Mucosa of descending colon (tissue), 3 donors: ENCODE measurements around the gene TANC1. TPM values are rescaled to one million over a fixed set of nuclear protein-coding genes. Genes with fewer than 3 reads are reported as not detected.

Source experiments
- ATAC-seq: fragments of 200-7000 bp; cut with Tn5 transposase; one replicate; pipeline ENCODE4 v1.9.1; 2020; ENCODE audit warnings: mild to moderate bottlenecking, moderate library complexity
- DNase-seq, 3 donors: peaks; one replicate each; pipeline ENCODE4 v3.0.0-alpha.2; 2020
- H3K36me3 ChIP-seq: fragments of 200-600 bp; one replicate; pipeline ENCODE4 v1.8.0; 2021; ENCODE audit warnings: low read depth, mild to moderate bottlenecking
- H3K4me1 ChIP-seq: fragments of 200-600 bp; one replicate; pipeline ENCODE4 v1.8.0; 2021; ENCODE audit warnings: low read depth, mild to moderate bottlenecking
- H3K4me3 ChIP-seq: fragments of 200-600 bp; one replicate; pipeline ENCODE4 v1.8.0; 2021; ENCODE audit warnings: mild to moderate bottlenecking
- H3K9me3 ChIP-seq: fragments of 200-600 bp; one replicate; pipeline ENCODE4 v1.8.0; 2021; ENCODE audit warnings: mild to moderate bottlenecking
- CTCF ChIP-seq: fragments of 200-600 bp; IDR thresholded peaks from one replicate; pipeline ENCODE4 v1.8.0; 2022; ENCODE audit warnings: antibody characterized with exemption, mild to moderate bottlenecking
- intact Hi-C, 2 donors: fragments of 100-400 bp; cut with DNase I in 1 of 2; cut with micrococcal nuclease in 1 of 2; formaldehyde crosslinking; loops; one replicate each; pipeline versions ENCODE4 v1.11.0 to v1.11.1; 2022; cut with DNase I, micrococcal nuclease
- total RNA-seq, 3 donors: library from RNA; stranded (reverse); fragmentation: NEBNext Ultra II Directional in 2 of 3; extraction: Animal tissue kit (Norgen Biotek cat#: 25700) in 2 of 3; gene quantifications; one replicate each; pipeline versions ENCODE4 v1.2.1 to v1.2.4, GENCODE V29; 2021 to 2023
- donor health status: DM: no; HTN: no; CAD: no; lungs with moderate emphysema.
- donor health status: DM: no; HTN: no; CAD: no.
- donor health status: DM: no; HTN: yes; CAD: no.

The TANC1 gene
- total RNA-seq, 3 donors from 2014 or later, result 30.7 to 55.5 (median 41.0) TPM

GRCh38 chr2:159192371-159192918 is 224.0 kb downstream of the TANC1 start:
- TF ChIP-seq CTCF, result no peak
- H3K4me1 ChIP-seq, result no peaks in the 10 kb centered on the region
- intact Hi-C loops, result no loop called here
- no peak for DNase-seq
- ATAC-seq, result no peak
- H3K9me3 ChIP-seq, result no peaks in the 10 kb centered on the region
- peaks cover 3% of the 10 kb centered on the region for H3K36me3 ChIP-seq
- no peak overlapping the region for H3K4me3 ChIP-seq

GRCh38 chr2:159193791-159194190 is 225.4 kb downstream of the TANC1 start:
- no peak for ATAC-seq
- no peaks in the 10 kb centered on the region for H3K36me3 ChIP-seq
- H3K4me3 ChIP-seq, result no peak overlapping the region
- no peaks in the 10 kb centered on the region for H3K9me3 ChIP-seq
- no peak for DNase-seq
- no peak for TF ChIP-seq CTCF
- H3K4me1 ChIP-seq, result no peaks in the 10 kb centered on the region
- intact Hi-C loops, result no loop called here

- intact Hi-C loops, result no loop called here
- H3K4me1 ChIP-seq, result no peaks in the 10 kb centered on the region
- H3K36me3 ChIP-seq, result no peaks in the 10 kb centered on the region
- no peak for TF ChIP-seq CTCF
- no peak overlapping the region for H3K4me3 ChIP-seq
- H3K9me3 ChIP-seq, result no peaks in the 10 kb centered on the region
- no peak for ATAC-seq
- DNase-seq, result no peak
Observed at GRCh38 chr2:159194241-159194640, 225.8 kb downstream of the TANC1 start.

GRCh38 chr2:159195697-159196096 is 227.3 kb downstream of the TANC1 start:
- DNase-seq, result no peak
- Histone ChIP-seq H3K4me3 (no peak overlapping the region), H3K9me3 (no peaks in the 10 kb centered on the region), H3K36me3 (no peaks in the 10 kb centered on the region), H3K4me1 (no peaks in the 10 kb centered on the region)
- intact Hi-C loops, result no loop called here
- no peak for ATAC-seq
- TF ChIP-seq CTCF, result no peak

- DNase-seq (no peak), ATAC-seq (no peak)
- Histone ChIP-seq H3K9me3 (no peaks in the 10 kb centered on the region), H3K36me3 (no peaks in the 10 kb centered on the region), H3K4me1 (peaks cover 2% of the 10 kb centered on the region), H3K4me3 (no peak overlapping the region)
- TF ChIP-seq CTCF, result no peak
- intact Hi-C loops, result no loop called here
Observed at GRCh38 chr2:159196393-159196925, 228.0 kb downstream of the TANC1 start.

- DNase-seq (no peak), ATAC-seq (no peak)
- Histone ChIP-seq H3K4me1 (peaks cover 2% of the 10 kb centered on the region), H3K4me3 (no peak overlapping the region), H3K36me3 (no peaks in the 10 kb centered on the region), H3K9me3 (no peaks in the 10 kb centered on the region)
- TF ChIP-seq CTCF, result no peak
- intact Hi-C loops, result no loop called here
Observed at GRCh38 chr2:159199236-159199635, 230.8 kb downstream of the TANC1 start.
